OCI-LY3 (cell line): ENCODE results near the gene GJB1.
A peak's percentile ranks its signal among the peaks of the same experiment; 100 is the strongest.
"Not testable (repeated sequence)": the region's sequence is repeated elsewhere in the genome, so short reads cannot be mapped to it uniquely, and the experiment has no call there.

ENCODE experiments used
- H2AFZ ChIP-seq: fragments of 200-600, 300-600 bp; shearing (Covaris generic); 2 replicates; pipeline ENCODE4 v1.6.0; 2014; ENCODE audit warnings: antibody characterized with exemption, low read depth, low read length
- H3K27ac ChIP-seq: fragments of 200-600, 300-600 bp; sonication (generic); 2 replicates; pipeline ENCODE4 v1.5.1; 2014; ENCODE audit warnings: mild to moderate bottlenecking, low read length, moderate library complexity, mixed read lengths
- H3K27me3 ChIP-seq: fragments of 200-600, 300-600 bp; sonication (generic); 2 replicates; pipeline ENCODE4 v1.6.1; 2014; ENCODE audit warnings: low read depth, low read length, mixed read lengths
- H3K36me3 ChIP-seq: fragments of 200-600, 300-600 bp; sonication (generic); replicated peaks from 2 replicates; pipeline ENCODE3; 2014; ENCODE audit warnings: low read depth, low read length, mixed read lengths
- H3K4me1 ChIP-seq: fragments of 300-600, 200-600 bp; sonication (generic); 2 replicates; pipeline ENCODE4 v1.6.1; 2014; ENCODE audit warnings: low read length, mixed read lengths
- H3K4me2 ChIP-seq: fragments of 200-600, 300-600 bp; sonication (generic); 2 replicates; pipeline ENCODE4 v1.6.1; 2014; ENCODE audit warnings: low read length, mixed read lengths
- H3K4me3 ChIP-seq: fragments of 300-600, 200-600 bp; sonication (generic); 2 replicates; pipeline ENCODE4 v1.5.1; 2014; ENCODE audit warnings: antibody characterized with exemption, mild to moderate bottlenecking, low read length, moderate library complexity
- H3K79me2 ChIP-seq: fragments of 300-600, 200-600 bp; shearing (Covaris generic); 2 replicates; pipeline ENCODE4 v1.6.1; 2014; ENCODE audit warnings: mild to moderate bottlenecking, low read length, mixed read lengths
- H3K9ac ChIP-seq: fragments of 300-600, 200-600 bp; shearing (Covaris generic); 2 replicates; pipeline ENCODE4 v1.6.0; 2014; ENCODE audit warnings: mild to moderate bottlenecking, low read length, moderate library complexity
- H3K9me3 ChIP-seq: fragments of 200-600, 300-600 bp; shearing (Covaris generic); 2 replicates; pipeline ENCODE4 v1.6.1; 2014; ENCODE audit warnings: low read length, mixed read lengths; ENCODE audit not compliant: insufficient read depth
- H4K20me1 ChIP-seq: fragments of 200-600, 300-600 bp; sonication (generic); 2 replicates; pipeline ENCODE4 v1.6.1; 2016; ENCODE audit warnings: low read length, mixed read lengths; ENCODE audit not compliant: insufficient read depth
- CTCF ChIP-seq: fragments of 200-600, 300-600 bp; sonication (generic); IDR thresholded peaks from 2 replicates; pipeline ENCODE4 v1.5.1; 2014; ENCODE audit warnings: antibody characterized with exemption, low read length, low read depth
- EZH2phosphoT487 ChIP-seq: fragments of 200-600 bp; shearing (Covaris generic); IDR thresholded peaks from 2 replicates; pipeline ENCODE4 v1.6.1; 2018; ENCODE audit warnings: antibody characterized with exemption, mixed run types, low read depth

The GJB1 gene

DNA sequence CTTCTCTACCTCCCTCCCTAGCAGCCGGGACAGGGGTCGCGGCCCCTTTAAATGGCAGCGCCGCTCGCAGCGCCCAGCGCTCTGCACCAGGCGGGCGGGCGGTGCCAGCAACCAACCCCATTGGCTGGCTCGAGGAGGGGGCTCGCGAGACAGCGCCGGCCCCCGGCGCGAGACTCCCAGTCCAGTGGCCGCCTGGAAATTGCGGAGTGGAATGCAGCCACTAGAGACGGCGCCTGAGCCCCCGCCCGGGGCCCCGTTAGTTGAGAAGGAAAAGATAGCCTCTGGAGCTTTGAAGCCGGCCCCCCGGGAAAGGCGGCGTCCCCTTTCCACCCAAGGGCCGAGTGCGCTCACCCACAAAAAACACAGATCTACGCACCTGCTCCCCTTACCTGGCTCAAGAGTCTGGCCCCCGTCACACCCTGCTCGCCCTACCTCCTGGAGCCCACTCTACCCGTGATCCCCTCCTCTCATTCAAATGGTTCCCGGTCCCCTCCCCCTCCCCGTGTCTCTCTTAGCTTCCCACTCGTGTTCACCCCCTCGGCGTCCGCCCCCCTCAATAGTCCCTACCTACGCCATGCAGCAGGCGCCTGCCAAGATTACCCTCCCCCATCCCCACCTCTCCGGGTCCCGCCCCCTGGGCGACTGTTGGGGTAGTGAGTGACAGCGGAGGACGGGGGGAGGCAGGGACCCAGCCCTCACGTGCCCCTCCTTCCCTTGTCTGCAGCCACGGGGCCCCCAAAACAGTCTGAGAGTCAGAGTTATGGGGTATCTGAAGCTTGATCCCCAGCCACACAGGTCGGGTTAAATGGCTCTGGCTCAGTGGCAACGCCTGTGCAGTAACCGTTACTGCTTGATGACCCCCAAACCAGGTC is 31.3 kb downstream of the GJB1 start, which contains the start of gene ZMYM3:
ZMYM3 (minus strand) TSS at position 49 of the 872 bp plus-strand sequence. CDS start 885 bp downstream, outside the sequence.
- TF ChIP-seq CTCF: no peak
- no peak for TF ChIP-seq EZH2phosphoT487
- Histone ChIP-seq H3K4me1 (peaks cover 16% of the 10 kb centered on the region), H3K4me3 (peak within 1 kb of the TSS; percentile 100), H3K36me3 (peaks cover 2% of the 10 kb centered on the region), H3K27me3 (no peaks in the 10 kb centered on the region), H3K4me2 (peak within 1 kb of the TSS; percentile 89), H3K79me2 (peaks cover 19% of the 10 kb centered on the region), H4K20me1 (0 out of 2 replicates have a peak, but pooled peaks cover 3% of the 10 kb centered on the region), H2AFZ (peak within 1 kb of the TSS; percentile 82), H3K9me3 (no peaks in the 10 kb centered on the region), H3K27ac (peak within 1 kb of the TSS; percentile 74), H3K9ac (peak within 1 kb of the TSS; percentile 100)

- Histone ChIP-seq H2AFZ (peak overlapping the region; percentile 34; the same call in 1 of the 2 replicates), H3K27me3 (no peaks in the 10 kb centered on the region), H3K9ac (no peak overlapping the region), H3K9me3 (no peaks in the 10 kb centered on the region), H3K36me3 (no peaks in the 10 kb centered on the region), H3K79me2 (peaks cover 19% of the 10 kb centered on the region), H3K4me3 (no peak overlapping the region), H3K4me2 (peak overlapping the region; percentile 85), H3K4me1 (peaks cover 16% of the 10 kb centered on the region), H3K27ac (no peak overlapping the region), H4K20me1 (0 out of 2 replicates have a peak, but pooled peaks cover 3% of the 10 kb centered on the region)
- TF ChIP-seq EZH2phosphoT487: no peak
- TF ChIP-seq CTCF: no peak
Measured at GRCh38 chrX:71256051-71256450, 33.0 kb downstream of the GJB1 start.

DNA sequence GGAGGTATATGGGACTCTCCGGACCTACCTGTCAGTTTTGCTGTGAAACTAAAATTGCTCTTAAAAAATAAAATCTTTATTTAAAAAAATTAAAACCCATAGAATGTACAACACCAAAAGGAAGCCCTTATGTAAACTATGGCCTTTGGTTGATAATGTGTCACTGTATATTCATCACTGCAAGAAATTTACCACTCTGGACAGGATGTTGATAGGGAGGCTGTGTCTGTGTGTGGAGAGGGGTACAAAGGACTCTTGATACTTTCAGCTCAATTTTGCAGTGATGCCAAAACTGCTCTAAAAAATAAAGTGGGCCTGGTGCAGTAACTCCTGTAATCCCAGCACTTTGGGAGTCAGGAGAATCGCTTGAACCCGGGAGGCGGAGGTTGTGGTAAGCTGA is 33.8 kb downstream of the GJB1 start:
- no peak overlapping the region for H2AFZ ChIP-seq
- no peaks in the 10 kb centered on the region for H3K27me3 ChIP-seq

GRCh38 chrX:71268624-71269023 is 45.6 kb downstream of the GJB1 start:
- H3K4me2 ChIP-seq, H4K20me1 ChIP-seq, H2AFZ ChIP-seq, H3K27me3 ChIP-seq, H3K9ac ChIP-seq, H3K36me3 ChIP-seq, H3K27ac ChIP-seq, H3K79me2 ChIP-seq, H3K9me3 ChIP-seq, H3K4me1 ChIP-seq, H3K4me3 ChIP-seq: not testable (repeated sequence)

More for the DNA sequence above, 33.8 kb downstream of the GJB1 start:
- Histone ChIP-seq H3K4me3 (no peak overlapping the region), H3K27ac (no peak overlapping the region), H3K36me3 (no peaks in the 10 kb centered on the region), H3K9ac (no peak overlapping the region), H3K79me2 (peaks cover 19% of the 10 kb centered on the region), H3K9me3 (no peaks in the 10 kb centered on the region), H3K4me2 (no peak overlapping the region), H3K4me1 (peaks cover 16% of the 10 kb centered on the region), H4K20me1 (0 out of 2 replicates have a peak, but pooled peaks cover 3% of the 10 kb centered on the region)
- TF ChIP-seq EZH2phosphoT487 (no peak), CTCF (no peak)
